Activated CD8-positive, alpha-beta memory T cell treated with anti-CD3 and anti-CD28 coated beads for 48 hours (primary cell): ENCODE measurements around the gene DNASE2.
A peak's percentile ranks its signal among the peaks of the same experiment; 100 is the strongest.
"Not testable (repeated sequence)": the region's sequence is repeated elsewhere in the genome, so short reads cannot be mapped to it uniquely, and the experiment has no call there.

Source experiments
- DNase-seq, 3 experiments: peaks; one replicate each; pipeline ENCODE4 v3.0.0-alpha.2; 2020; ENCODE audit warnings: low read depth in 2 of 3, low spot score in 2 of 3

The DNASE2 gene

GRCh38 chr19:12865746-12866415 lies 15.4 kb downstream of the DNASE2 start:
- DNase-seq, result no peak

- no peak for DNase-seq
Measured at GRCh38 chr19:12864721-12865715, 16.2 kb downstream of the DNASE2 start.

- no peak for DNase-seq
Measured at GRCh38 chr19:12864143-12864542, 17.1 kb downstream of the DNASE2 start.

GRCh38 chr19:12859546-12859945 lies 21.7 kb downstream of the DNASE2 start:
- DNase-seq, result no peak

- DNase-seq, result no peak
Measured at GRCh38 chr19:12858041-12858928, 23.0 kb downstream of the DNASE2 start.

- no peak for DNase-seq
Measured at GRCh38 chr19:12856653-12857052, 24.6 kb downstream of the DNASE2 start.

- peak; percentile 74 to 96 (median 89) for DNase-seq
Measured at GRCh38 chr19:12847159-12848139, 33.8 kb downstream of the DNASE2 start.

- not testable (repeated sequence) for DNase-seq
Measured at GRCh38 chr19:12846613-12847012, 34.6 kb downstream of the DNASE2 start.

- no peak for DNase-seq
Measured at GRCh38 chr19:12843999-12844732, 37.1 kb downstream of the DNASE2 start.

GRCh38 chr19:12843328-12843727 lies 37.9 kb downstream of the DNASE2 start:
- no peak for DNase-seq

GRCh38 chr19:12842511-12842910 lies 38.7 kb downstream of the DNASE2 start:
- DNase-seq, result no peak

GRCh38 chr19:12841094-12841493 lies 40.2 kb downstream of the DNASE2 start:
- no peak for DNase-seq

- DNase-seq, result peak in 1 of 3 experiments; percentile 45
Measured at GRCh38 chr19:12840091-12841079, 40.9 kb downstream of the DNASE2 start.

- DNase-seq, result no peak
Measured at GRCh38 chr19:12838886-12839756, 42.1 kb downstream of the DNASE2 start.

GRCh38 chr19:12838182-12838885 lies 42.9 kb downstream of the DNASE2 start, which contains the start of gene MAST1:
Gene MAST1 (plus strand): TSS chr19:12838515. CDS start chr19:12838573, 58 bp downstream.
- no peak for DNase-seq

GRCh38 chr19:12837225-12837624 lies 44.0 kb downstream of the DNASE2 start:
- no peak for DNase-seq
